ENCODE measurements around the gene BRSK2.

GRCh38 chr11:1421291-1421690 is 31.6 kb downstream of the BRSK2 start:
- TF ChIP-seq CTCF (IDR thresholded peaks at IDR 0.05) (no peak), POLR2AphosphoS5 (IDR thresholded peaks at IDR 0.05; ENCODE audit: low read depth, low read length) (no peak), SIN3A (IDR thresholded peaks at IDR 0.05; ENCODE audit: borderline replicate concordance, insufficient read depth, low read depth, low read length) (no peak), REST (IDR thresholded peaks at IDR 0.05; ENCODE audit: insufficient read depth in 1 of 2, low read depth in 2 of 2, low read length in 1 of 2) (no peak)
